ENCODE results near the gene ASTN2.

The ASTN2 gene

GRCh38 chr9:117411547-117411946, 3.3 kb downstream of the ASTN2 start:
- DNase-seq (ENCODE audit: insufficient read length, low spot score) (peak; percentile 41), FAIRE-seq (peak; percentile 32)
- TF ChIP-seq, protein P1, sequence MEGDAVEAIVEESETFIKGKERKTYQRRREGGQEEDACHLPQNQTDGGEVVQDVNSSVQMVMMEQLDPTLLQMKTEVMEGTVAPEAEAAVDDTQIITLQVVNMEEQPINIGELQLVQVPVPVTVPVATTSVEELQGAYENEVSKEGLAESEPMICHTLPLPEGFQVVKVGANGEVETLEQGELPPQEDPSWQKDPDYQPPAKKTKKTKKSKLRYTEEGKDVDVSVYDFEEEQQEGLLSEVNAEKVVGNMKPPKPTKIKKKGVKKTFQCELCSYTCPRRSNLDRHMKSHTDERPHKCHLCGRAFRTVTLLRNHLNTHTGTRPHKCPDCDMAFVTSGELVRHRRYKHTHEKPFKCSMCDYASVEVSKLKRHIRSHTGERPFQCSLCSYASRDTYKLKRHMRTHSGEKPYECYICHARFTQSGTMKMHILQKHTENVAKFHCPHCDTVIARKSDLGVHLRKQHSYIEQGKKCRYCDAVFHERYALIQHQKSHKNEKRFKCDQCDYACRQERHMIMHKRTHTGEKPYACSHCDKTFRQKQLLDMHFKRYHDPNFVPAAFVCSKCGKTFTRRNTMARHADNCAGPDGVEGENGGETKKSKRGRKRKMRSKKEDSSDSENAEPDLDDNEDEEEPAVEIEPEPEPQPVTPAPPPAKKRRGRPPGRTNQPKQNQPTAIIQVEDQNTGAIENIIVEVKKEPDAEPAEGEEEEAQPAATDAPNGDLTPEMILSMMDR (IDR thresholded peaks at IDR 0.05; ENCODE audit: insufficient read depth, missing control alignments): peak; percentile 85

DNA sequence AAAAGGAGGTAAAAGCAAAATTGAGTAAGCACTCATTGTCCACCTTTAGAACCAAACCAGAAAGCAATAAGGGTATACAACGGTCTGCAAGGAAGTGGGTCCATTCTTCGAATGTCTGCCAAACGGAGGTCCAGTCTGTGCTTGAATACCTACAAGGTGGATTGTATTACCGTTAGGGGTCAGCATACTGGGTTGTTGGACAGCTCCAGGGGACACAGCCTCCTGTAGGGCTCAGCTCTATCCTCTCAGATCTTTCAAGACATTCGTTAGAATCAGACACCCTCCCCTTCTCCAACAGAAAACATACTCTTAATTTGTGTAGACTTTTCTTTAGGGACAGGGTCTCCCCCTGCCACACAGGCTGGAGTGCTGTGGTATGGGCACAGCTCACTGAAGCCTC, 5.5 kb downstream of the ASTN2 start:
- TF ChIP-seq, protein P1 (IDR thresholded peaks at IDR 0.05; ENCODE audit: insufficient read depth, missing control alignments): no peak
- FAIRE-seq (peak; percentile 11), DNase-seq (ENCODE audit: insufficient read length, low spot score) (no peak)

DNA sequence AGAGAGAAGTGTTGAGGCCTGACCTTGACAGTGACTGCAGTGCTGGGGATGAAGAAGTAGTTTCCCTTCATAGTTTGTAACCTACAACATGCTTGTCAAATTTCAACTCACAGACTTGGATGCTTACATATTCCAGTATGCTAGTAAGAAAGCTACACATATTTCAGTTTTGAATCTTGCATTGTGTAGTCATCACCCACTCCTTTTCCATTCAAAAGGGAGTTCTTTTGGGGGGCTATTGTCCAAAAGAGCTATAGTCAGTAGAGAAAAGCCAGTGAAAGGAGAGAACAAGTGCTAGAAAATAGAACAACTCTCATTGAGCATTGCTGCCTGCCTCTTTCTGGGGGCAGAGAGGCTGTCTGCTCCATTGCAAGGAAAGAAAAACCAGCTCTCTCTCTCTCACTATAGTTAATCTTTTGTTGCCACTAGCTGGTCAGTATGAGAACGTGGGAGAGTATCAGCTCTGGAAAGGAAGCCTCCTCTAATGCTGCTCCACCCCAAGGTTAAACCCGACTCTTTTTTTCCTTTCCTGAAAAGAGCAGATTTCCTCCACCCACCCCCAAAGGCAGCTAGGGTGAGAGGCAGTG, 7.3 kb downstream of the ASTN2 start:
- TF ChIP-seq, protein P1 (IDR thresholded peaks at IDR 0.05; ENCODE audit: insufficient read depth, missing control alignments): no peak
- DNase-seq (ENCODE audit: insufficient read length, low spot score) (no peak), FAIRE-seq (no peak)

DNA sequence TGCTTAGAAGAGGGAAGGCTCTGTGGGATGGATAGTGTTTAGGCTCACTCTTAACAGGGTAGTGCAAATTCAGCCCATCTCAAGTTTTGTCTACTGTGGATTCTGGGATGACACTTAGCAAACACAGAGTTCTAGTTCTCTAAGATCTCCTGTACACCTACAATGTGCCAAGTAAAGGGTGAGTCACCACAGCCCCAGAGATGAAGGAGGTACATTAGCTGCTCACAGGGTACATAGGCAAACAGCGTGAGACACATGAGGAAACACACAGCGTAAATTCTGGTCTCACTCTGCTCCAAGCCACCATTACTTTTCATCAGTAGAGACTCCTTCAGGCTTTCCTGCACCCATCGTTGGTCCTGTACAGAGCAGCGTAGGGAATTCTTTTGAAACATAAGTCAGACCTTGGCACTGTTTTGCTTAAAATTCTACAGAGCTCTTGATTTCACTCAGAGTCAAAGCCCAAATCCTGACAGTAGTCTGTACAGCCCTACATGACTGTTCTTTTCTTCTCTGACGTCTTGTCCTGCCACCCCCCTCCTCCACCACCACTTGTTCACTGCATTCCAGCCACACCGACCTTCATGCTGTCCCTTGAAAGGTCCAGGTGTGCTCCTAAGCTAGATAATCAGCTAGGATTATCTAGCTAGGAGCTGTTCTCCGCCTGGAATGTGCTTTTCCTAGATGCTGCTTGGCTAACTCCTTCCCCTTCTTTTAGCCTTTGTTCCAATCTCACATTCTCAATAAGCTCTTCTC, 8.7 kb downstream of the ASTN2 start:
- FAIRE-seq (peak; percentile 90), DNase-seq (ENCODE audit: insufficient read length, low spot score) (no peak)
- TF ChIP-seq, protein P1 (IDR thresholded peaks at IDR 0.05; ENCODE audit: insufficient read depth, missing control alignments): no peak

DNA sequence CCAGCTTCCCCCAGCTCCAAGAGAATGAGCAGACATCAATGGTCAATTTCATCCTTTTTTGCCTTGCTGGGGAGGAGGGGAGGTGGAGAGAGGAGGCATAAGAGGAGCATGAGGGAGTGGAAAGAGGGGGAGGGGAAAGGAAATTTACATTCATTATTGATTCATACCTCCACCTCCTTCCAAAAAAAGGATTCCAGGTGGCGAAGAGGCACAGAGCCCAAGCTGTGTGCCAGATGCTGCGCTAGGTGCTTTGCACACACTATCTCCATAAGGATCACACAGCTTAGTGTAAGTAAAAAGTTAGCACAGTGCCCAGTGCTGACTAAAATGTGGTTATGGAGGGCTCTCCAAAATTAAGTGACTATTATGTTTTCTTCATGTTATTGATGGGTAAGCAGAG, 11.0 kb downstream of the ASTN2 start:
- FAIRE-seq (no peak), DNase-seq (ENCODE audit: insufficient read length, low spot score) (no peak)
- TF ChIP-seq, protein P1 (IDR thresholded peaks at IDR 0.05; ENCODE audit: insufficient read depth, missing control alignments): no peak

- DNase-seq (ENCODE audit: insufficient read length, low spot score): no peak
- FAIRE-seq: no peak
- TF ChIP-seq, protein P1 (IDR thresholded peaks at IDR 0.05; ENCODE audit: insufficient read depth, missing control alignments): no peak
These were observed 11.4 kb downstream of the ASTN2 start for GRCh38 chr9:117403403-117403811.

GRCh38 chr9:117400171-117400570, 14.7 kb downstream of the ASTN2 start:
- FAIRE-seq (peak; percentile 77), DNase-seq (ENCODE audit: insufficient read length, low spot score) (no peak)
- TF ChIP-seq, protein P1 (IDR thresholded peaks at IDR 0.05; ENCODE audit: insufficient read depth, missing control alignments): no peak
